Cardiac fibroblast (primary cell): ENCODE results near the gene PSMA5.
A peak's percentile ranks its signal among the peaks of the same experiment; 100 is the strongest.

Experiments
- DNase-seq, 2 donors: peaks; one replicate each; pipeline versions ENCODE4 v3.0.0 to v3.0.0-alpha.2; 2010; ENCODE audit warnings: low read depth in 2 of 2
- H3K4me3 ChIP-seq, 2 donors: replicated peaks in 1 of 2; 1 replicate in 1 of 2; 2 replicates in 1 of 2; pipeline ENCODE4 v1.5.1; 2011; ENCODE audit warnings: low read depth in 2 of 2, low read length in 2 of 2, mild to moderate bottlenecking in 2 of 2, moderate library complexity in 1 of 2
- TF ChIP-seq, protein P1 (sequence below): IDR thresholded peaks from one replicate; pipeline ENCODE4 v1.5.1; 2011; ENCODE audit warnings: low read depth, mild to moderate bottlenecking, low read length, inconsistent platforms

The PSMA5 gene

DNA sequence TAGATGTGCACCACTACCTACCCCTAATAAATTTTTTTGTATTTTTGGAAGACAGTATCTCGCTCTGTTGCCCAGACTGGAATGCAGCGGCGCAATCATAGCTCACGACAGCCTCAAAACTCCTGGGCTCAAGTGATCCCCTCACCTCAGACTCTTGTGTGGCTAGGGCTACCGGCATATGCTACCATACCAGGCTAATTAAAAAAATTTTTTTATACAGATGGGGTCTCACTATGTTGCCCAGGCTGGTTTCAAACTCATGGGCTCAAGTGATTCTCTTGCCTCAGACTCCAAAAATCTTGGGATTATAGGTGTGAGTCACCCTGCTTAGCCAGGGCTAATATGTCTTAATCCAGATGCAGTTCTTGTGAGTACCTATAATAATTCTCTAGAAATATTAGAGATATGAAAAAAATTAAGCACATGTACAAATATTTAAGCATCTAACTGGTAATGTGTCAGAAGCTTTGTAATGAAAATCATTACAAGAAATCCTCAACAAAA, 38.0 kb downstream of the PSMA5 start:
- TF ChIP-seq, protein P1, sequence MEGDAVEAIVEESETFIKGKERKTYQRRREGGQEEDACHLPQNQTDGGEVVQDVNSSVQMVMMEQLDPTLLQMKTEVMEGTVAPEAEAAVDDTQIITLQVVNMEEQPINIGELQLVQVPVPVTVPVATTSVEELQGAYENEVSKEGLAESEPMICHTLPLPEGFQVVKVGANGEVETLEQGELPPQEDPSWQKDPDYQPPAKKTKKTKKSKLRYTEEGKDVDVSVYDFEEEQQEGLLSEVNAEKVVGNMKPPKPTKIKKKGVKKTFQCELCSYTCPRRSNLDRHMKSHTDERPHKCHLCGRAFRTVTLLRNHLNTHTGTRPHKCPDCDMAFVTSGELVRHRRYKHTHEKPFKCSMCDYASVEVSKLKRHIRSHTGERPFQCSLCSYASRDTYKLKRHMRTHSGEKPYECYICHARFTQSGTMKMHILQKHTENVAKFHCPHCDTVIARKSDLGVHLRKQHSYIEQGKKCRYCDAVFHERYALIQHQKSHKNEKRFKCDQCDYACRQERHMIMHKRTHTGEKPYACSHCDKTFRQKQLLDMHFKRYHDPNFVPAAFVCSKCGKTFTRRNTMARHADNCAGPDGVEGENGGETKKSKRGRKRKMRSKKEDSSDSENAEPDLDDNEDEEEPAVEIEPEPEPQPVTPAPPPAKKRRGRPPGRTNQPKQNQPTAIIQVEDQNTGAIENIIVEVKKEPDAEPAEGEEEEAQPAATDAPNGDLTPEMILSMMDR = no peak
- no peak for DNase-seq
- H3K4me3 ChIP-seq = no peak overlapping the region

DNA sequence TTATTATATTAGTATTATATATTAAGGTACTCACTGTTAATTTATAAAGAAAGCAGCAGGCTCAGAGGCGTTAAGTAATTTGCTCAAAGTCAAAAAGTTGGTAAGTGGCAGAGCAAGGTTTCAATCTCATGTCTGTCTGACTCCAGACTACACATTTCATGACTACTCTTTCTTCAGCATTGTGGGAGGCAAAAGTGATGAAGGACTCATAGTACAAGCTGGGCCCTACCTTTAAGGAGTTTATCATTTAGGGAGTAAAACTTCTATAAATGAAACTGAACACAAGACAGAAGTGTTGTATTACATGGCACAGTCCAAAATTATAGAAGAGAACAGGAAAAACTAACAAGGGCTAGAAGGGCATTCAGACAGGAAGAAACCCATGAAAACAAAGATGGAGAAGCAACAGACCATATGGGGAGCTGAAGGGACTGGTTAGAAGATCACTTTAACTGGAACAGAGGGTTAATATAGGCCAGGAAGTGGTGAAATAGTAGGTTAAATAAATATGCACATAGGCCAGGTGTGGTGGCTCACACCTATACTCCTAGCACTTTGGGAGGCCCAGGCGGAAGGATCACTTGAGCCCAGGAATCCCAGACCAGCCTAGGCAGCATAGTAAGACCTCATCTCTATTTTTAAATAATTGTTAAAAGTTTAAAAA, 40.1 kb downstream of the PSMA5 start:
- TF ChIP-seq, protein P1 = no peak
- H3K4me3 ChIP-seq = no peak overlapping the region
- DNase-seq = no peak

DNA sequence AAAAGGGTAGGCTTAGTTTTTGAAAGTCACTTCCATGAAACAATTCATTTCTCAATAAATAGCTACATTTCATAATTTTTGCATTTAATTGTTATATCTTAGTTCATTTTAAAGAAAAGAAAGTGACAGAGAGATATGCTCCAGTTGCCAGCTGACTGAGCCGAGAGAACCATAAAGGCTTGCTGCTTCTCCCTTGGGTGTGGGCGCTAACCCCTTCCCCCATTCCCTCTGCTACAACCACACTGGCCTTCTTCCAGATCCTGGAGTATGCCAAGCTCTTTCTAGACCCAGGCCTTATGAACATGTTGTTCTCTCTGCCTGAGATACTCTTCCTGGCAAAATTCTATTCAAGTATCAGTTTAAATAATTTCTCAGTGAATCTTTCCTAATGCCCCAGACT, 40.8 kb downstream of the PSMA5 start:
- TF ChIP-seq, protein P1 = no peak
- H3K4me3 ChIP-seq = no peak overlapping the region
- DNase-seq = peak; percentile 42 to 74

DNA sequence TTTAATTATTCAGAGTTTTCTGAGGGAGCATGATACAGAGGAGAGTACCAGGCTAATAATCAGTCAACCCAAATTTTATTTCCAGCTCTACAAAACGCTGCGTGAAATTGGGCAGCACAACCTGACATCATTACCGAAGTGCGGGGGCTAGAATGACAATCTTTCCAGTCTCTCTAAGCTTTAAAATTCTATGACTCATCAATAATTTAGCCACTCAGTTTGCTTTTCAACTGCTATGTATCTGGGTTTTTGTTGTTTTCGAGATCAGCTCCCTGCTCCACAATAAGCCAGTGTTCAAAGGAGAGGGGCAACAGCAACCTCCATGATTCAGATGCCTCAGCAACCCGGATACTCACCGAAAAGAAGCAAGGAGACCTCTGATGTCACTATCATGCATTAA, 42.4 kb downstream of the PSMA5 start:
- no peak for DNase-seq
- no peak overlapping the region for H3K4me3 ChIP-seq
- TF ChIP-seq, protein P1 = no peak

DNA sequence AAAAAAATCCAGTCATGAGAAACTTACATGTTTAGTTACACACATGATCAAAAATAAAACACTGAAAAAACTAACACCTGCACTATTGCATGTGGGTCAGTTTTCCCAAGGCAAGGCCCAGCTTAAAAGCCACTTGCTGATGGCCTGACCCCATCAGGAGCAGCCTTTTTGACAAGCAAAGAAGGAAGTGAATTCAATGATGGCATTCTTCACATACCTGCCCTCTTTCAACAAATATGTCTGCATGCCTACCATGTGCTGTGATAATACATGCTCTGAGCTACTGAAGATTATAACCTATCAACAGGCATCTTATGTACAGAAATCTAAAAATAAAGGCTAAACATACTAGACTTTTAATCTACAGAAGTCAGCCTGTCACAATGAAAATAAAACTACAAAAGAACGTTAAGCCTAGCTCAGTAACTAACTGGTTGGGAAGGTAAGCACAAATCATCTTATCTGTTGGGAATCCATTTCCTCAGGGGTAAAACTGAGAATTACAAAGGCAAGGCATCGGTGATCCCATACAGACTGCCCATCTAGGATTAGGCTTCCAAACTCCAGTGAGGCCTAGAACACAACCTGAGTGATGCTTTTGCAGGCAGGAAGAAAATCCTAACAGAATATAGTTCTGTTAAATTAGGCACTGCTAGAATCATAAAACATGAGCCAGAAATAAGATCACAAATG, 43.0 kb downstream of the PSMA5 start:
- no peak overlapping the region for H3K4me3 ChIP-seq
- no peak for DNase-seq
- TF ChIP-seq, protein P1 = no peak

DNA sequence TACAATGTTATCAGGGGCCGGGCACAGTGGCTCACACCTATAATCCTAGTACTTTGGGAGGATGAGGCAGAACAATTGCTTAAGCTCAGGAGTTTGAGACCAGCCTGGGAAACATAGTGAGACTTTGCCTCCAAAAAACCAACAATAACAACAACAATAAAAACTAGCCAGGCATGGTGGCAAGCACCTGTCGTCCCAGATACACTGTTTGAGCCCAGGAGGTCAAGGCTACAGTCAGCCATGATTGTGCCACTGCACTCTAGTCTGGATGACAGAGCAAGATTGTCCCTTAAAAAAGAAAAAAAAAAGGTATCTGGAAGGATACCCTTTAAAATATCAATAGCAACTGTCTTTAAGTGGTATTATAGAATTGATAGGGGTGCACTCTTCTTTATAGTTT, 44.7 kb downstream of the PSMA5 start:
- DNase-seq = no peak
- TF ChIP-seq, protein P1 = no peak
- H3K4me3 ChIP-seq = no peak overlapping the region
